H9 (cell line): ENCODE results near the gene CLPTM1L. TPM values are rescaled to one million over a fixed set of nuclear protein-coding genes. Genes with fewer than 3 reads are reported as not detected.

Experiments used
- DNase-seq: peaks from one replicate; pipeline ENCODE4 v3.0.0-alpha.2; 2017
- H2AFZ ChIP-seq: one replicate; pipeline ENCODE4 v1.6.1; 2013; ENCODE audit warnings: mild to moderate bottlenecking, low read length, control low read depth, moderate library complexity
- H2AK5ac ChIP-seq: 2 replicates; pipeline ENCODE4 v1.6.1; 2013; ENCODE audit warnings: low read length, control low read depth, mixed read lengths; ENCODE audit not compliant: insufficient read length
- H2BK120ac ChIP-seq: one replicate; pipeline ENCODE4 v1.6.1; 2013; ENCODE audit warnings: low read depth, mild to moderate bottlenecking, low read length, control low read depth, inconsistent platforms; ENCODE audit not compliant: poor library complexity, severe bottlenecking
- H2BK12ac ChIP-seq: 2 replicates; pipeline ENCODE4 v1.6.1; 2013; ENCODE audit warnings: low read length, control low read depth, mixed read lengths, low read depth; ENCODE audit not compliant: insufficient read length
- H2BK15ac ChIP-seq: 2 replicates; pipeline ENCODE4 v1.6.1; 2013; ENCODE audit warnings: low read depth, low read length, control low read depth
- H2BK20ac ChIP-seq: one replicate; pipeline ENCODE4 v1.6.1; 2013; ENCODE audit warnings: low read depth, mild to moderate bottlenecking, low read length, control low read depth, inconsistent platforms; ENCODE audit not compliant: poor library complexity, severe bottlenecking
- H2BK5ac ChIP-seq: 2 replicates; pipeline ENCODE4 v1.6.1; 2013; ENCODE audit warnings: low read length, control low read depth, mixed read lengths; ENCODE audit not compliant: insufficient read length
- H3K14ac ChIP-seq: 2 replicates; pipeline ENCODE4 v1.6.1; 2013; ENCODE audit warnings: low read length, control low read depth; ENCODE audit not compliant: insufficient read depth
- H3K18ac ChIP-seq: 2 replicates; pipeline ENCODE4 v1.6.1; 2013; ENCODE audit warnings: low read depth, mild to moderate bottlenecking, mixed read lengths, low read length, control low read depth; ENCODE audit not compliant: insufficient read length
- H3K23ac ChIP-seq: 2 replicates; pipeline ENCODE4 v1.6.1; 2013; ENCODE audit warnings: low read length, control low read depth, mixed read lengths, low read depth; ENCODE audit not compliant: insufficient read length
- H3K23me2 ChIP-seq: 2 replicates; pipeline ENCODE4 v1.6.1; 2013; ENCODE audit warnings: low read depth, mild to moderate bottlenecking, mixed read lengths, low read length, control low read depth; ENCODE audit not compliant: insufficient read length, poor library complexity, severe bottlenecking
- H3K27ac ChIP-seq: 2 replicates; pipeline ENCODE4 v1.5.1; 2013; ENCODE audit warnings: low read length, control low read depth, mixed read lengths, low read depth; ENCODE audit not compliant: insufficient read length
- H3K27me3 ChIP-seq: 2 replicates; pipeline ENCODE4 v1.6.1; 2013; ENCODE audit warnings: low read length, control low read depth, inconsistent platforms; ENCODE audit not compliant: insufficient read depth
- H3K4ac ChIP-seq: 2 replicates; pipeline ENCODE4 v1.6.1; 2013; ENCODE audit warnings: low read depth, mild to moderate bottlenecking, control low read depth, inconsistent platforms, low read length, moderate library complexity
- H3K4me1 ChIP-seq: 2 replicates; pipeline ENCODE4 v1.6.1; 2013; ENCODE audit warnings: low read length, control low read depth, inconsistent platforms; ENCODE audit not compliant: insufficient read depth
- H3K4me2 ChIP-seq: 2 replicates; pipeline ENCODE4 v1.6.1; 2013; ENCODE audit warnings: low read length, control low read depth, mixed read lengths; ENCODE audit not compliant: insufficient read length, insufficient read depth
- H3K56ac ChIP-seq: 2 replicates; pipeline ENCODE4 v1.6.1; 2013; ENCODE audit warnings: low read depth, mild to moderate bottlenecking, mixed read lengths, low read length, control low read depth; ENCODE audit not compliant: insufficient read length
- H3K79me1 ChIP-seq: 2 replicates; pipeline ENCODE4 v1.6.1; 2013; ENCODE audit warnings: low read depth, mild to moderate bottlenecking, moderate library complexity, low read length, control low read depth, inconsistent platforms; ENCODE audit not compliant: insufficient read depth, poor library complexity, severe bottlenecking
- H3K79me2 ChIP-seq: 2 replicates; pipeline ENCODE4 v1.6.1; 2013; ENCODE audit warnings: low read length, control low read depth, inconsistent platforms; ENCODE audit not compliant: insufficient read depth
- H3K9ac ChIP-seq: 2 replicates; pipeline ENCODE4 v1.6.1; 2013; ENCODE audit warnings: low read length, control low read depth, mixed read lengths; ENCODE audit not compliant: insufficient read length; ENCODE audit errors: extremely low read depth
- H3K9me3 ChIP-seq: one replicate; pipeline ENCODE4 v1.6.1; 2013; ENCODE audit warnings: low read depth, low read length, inconsistent platforms; ENCODE audit not compliant: control insufficient read depth
- H3T11ph ChIP-seq: one replicate; pipeline ENCODE4 v1.6.1; 2013; ENCODE audit warnings: mild to moderate bottlenecking, low read length, control low read depth, inconsistent platforms
- H4K20me1 ChIP-seq: one replicate; pipeline ENCODE4 v1.6.1; 2013; ENCODE audit not compliant: control insufficient read depth, insufficient read length, insufficient read depth
- H4K5ac ChIP-seq: 2 replicates; pipeline ENCODE4 v1.6.1; 2013; ENCODE audit warnings: low read depth, mild to moderate bottlenecking, mixed read lengths, low read length, control low read depth; ENCODE audit not compliant: insufficient read length
- H4K8ac ChIP-seq: replicated peaks from 2 replicates; pipeline ENCODE4 v1.6.1; 2013; ENCODE audit warnings: low read length, control low read depth, mixed read lengths, low read depth; ENCODE audit not compliant: insufficient read length
- H4K91ac ChIP-seq: 2 replicates; pipeline ENCODE4 v1.6.1; 2013; ENCODE audit warnings: low read depth, mild to moderate bottlenecking, moderate library complexity, mixed read lengths, low read length, control low read depth; ENCODE audit not compliant: insufficient read length
- H3K27ac Mint-ChIP-seq, 3 experiments: 2 replicates in 2 of 3; 3 replicates in 1 of 3; pipeline ENCODE4 v1.8.0; 2020 to 2021; ENCODE audit warnings: mixed read lengths in 3 of 3, mild to moderate bottlenecking in 1 of 3, moderate library complexity in 1 of 3
- H3K27me3 Mint-ChIP-seq: 2 replicates; pipeline ENCODE4 v1.8.0; 2021; ENCODE audit warnings: low read depth, mild to moderate bottlenecking, moderate library complexity, mixed read lengths
- H3K36me3 Mint-ChIP-seq, 3 experiments: 2 replicates in 2 of 3; 3 replicates in 1 of 3; pipeline ENCODE4 v1.8.0; 2020 to 2021; ENCODE audit warnings: low read depth in 3 of 3, mixed read lengths in 3 of 3; ENCODE audit not compliant: insufficient read depth in 1 of 3
- H3K4me1 Mint-ChIP-seq, 2 experiments: 2 replicates each; pipeline ENCODE4 v1.8.0; 2020; ENCODE audit warnings: mixed read lengths in 2 of 2
- H3K4me3 Mint-ChIP-seq, 2 experiments: 2 replicates in 1 of 2; 3 replicates in 1 of 2; pipeline ENCODE4 v1.8.0; 2020 to 2021; ENCODE audit warnings: mild to moderate bottlenecking in 2 of 2, mixed read lengths in 2 of 2, moderate library complexity in 1 of 2
- H3K9me3 Mint-ChIP-seq, 2 experiments: 2 replicates in 1 of 2; 3 replicates in 1 of 2; pipeline ENCODE4 v1.8.0; 2020; ENCODE audit warnings: mild to moderate bottlenecking in 2 of 2, mixed read lengths in 2 of 2, moderate library complexity in 1 of 2
- CTCF ChIP-seq: fragments of 200-600 bp; sonication (generic); conservative IDR thresholded peaks from 3 replicates; pipeline ENCODE4 v1.8.0; 2021; ENCODE audit warnings: antibody characterized with exemption, mild to moderate bottlenecking
- WGBS: extraction: QIAGEN DNeasy Blood & Tissue Kit; methylation state at CpG from one replicate; pipeline ENCODE4 v1.1.7; 2013; ENCODE audit warnings: missing lambda C conversion rate, low lambda C conversion rate, mixed read lengths; ENCODE audit not compliant: insufficient read length; ENCODE audit errors: extremely low coverage; 5-methylcytosine and 5-hydroxymethylcytosine counted together
- total RNA-seq: library from RNA; stranded (reverse); gene quantifications from 2 replicates; pipeline ENCODE4 v1.2.1, GENCODE V29; 2021

Gene CLPTM1L
- total RNA-seq, 1 experiment from 2014 or later = 108 TPM

- H3K23me2 ChIP-seq = no peaks in the 10 kb centered on the region
- H2AK5ac ChIP-seq = no peak overlapping the region
- Mint-ChIP-seq H3K27me3 (no peaks in the 10 kb centered on the region), H3K9me3 (no peaks in the 10 kb centered on the region; a peak in 1 of 5 replicates), H3K4me3 (no peak overlapping the region), H3K27ac (no peak overlapping the region; a peak in 1 of 7 replicates), H3K36me3 (peaks cover 15 to 18% (median 17%) of the 10 kb centered on the region in 3 experiments), H3K4me1 (no peaks in the 10 kb centered on the region)
- no peak overlapping the region for H3K4me2 ChIP-seq
- no peaks in the 10 kb centered on the region for H3K27me3 ChIP-seq
- no CpG with 5 or more reads among the region's 42 CpGs for WGBS
- H3K79me2 ChIP-seq = peaks cover 2% of the 10 kb centered on the region; the same call in 1 of the 2 replicates
- H3T11ph ChIP-seq = no peak overlapping the region
- H3K23ac ChIP-seq = no peak overlapping the region
- no peaks in the 10 kb centered on the region for H3K4me1 ChIP-seq
- H2BK5ac ChIP-seq = no peak overlapping the region
- H4K91ac ChIP-seq = no peak overlapping the region
- no peak overlapping the region for H2BK15ac ChIP-seq
- no peak for DNase-seq
- no peak overlapping the region for H3K18ac ChIP-seq
- H4K5ac ChIP-seq = no peak overlapping the region
- H3K9me3 ChIP-seq = no peaks in the 10 kb centered on the region
- H3K14ac ChIP-seq = no peak overlapping the region
- H2BK20ac ChIP-seq = no peak overlapping the region
- no peak overlapping the region for H4K8ac ChIP-seq
- no peak overlapping the region for H2BK120ac ChIP-seq
- H3K4ac ChIP-seq = no peak overlapping the region
- H3K56ac ChIP-seq = no peak overlapping the region
- no peak overlapping the region for H3K27ac ChIP-seq
- no peak overlapping the region for H2BK12ac ChIP-seq
- no peak for TF ChIP-seq CTCF
- H2AFZ ChIP-seq = no peak overlapping the region
- H4K20me1 ChIP-seq = peaks cover 4% of the 10 kb centered on the region
- no peaks in the 10 kb centered on the region for H3K79me1 ChIP-seq
- H3K9ac ChIP-seq = no peak overlapping the region
Observed at GRCh38 chr5:1278656-1279442, 66.0 kb downstream of the CLPTM1L start.
